ENCODE data around the gene IDUA. TPM values are rescaled to one million over a fixed set of nuclear protein-coding genes. Genes with fewer than 3 reads are reported as not detected.

IDUA gene
- total and polyA plus RNA-seq, 4 experiments from 2014 or later: 5.0 to 64.1 (median 38.7) TPM

DNA sequence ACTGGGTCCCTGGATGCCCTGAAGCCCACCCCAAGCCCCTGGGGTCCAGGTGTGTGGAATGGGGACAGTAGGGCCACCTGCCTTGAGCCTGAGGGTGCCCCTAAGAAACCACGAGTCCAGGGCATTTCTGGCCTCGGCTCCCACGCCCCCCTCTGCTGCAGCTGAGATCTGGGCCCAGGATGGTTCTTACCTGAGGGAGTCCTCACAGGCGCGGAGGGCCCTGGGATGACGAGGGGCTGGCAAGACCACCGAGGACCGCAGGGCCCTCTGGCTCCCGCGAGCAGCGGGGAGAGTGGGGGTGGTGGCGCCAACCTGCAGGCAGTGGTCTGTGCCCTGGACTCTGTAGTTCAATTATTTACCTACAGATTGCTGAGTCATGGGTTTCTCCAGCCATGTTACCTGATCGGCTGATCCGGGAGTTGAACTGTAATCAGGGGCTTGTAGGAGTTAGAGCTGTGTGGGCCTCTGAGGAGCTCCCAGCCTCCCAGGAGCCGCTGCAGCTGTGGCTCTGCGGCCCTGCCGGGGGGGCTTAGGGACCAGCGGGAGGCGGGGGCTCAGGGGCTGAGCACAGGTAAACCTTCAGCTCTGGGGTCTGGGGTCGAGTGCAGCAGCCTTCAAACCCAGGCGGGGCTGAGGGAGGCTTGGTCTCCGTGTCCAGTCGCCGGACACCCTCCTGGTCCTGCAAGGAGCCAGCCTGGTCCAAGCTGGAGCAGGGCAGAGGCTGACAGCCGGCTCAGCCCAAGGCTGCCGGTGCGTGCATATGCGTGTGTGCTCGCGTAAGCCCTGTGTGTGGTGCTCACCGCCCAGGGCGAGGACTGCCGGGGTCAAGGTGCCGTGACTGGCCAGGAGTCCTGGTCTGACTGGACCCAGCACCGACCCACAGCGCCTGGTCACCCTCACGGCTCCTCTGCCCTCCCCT, 6.5 kb downstream of the IDUA start, which contains the start of gene SLC26A1:
Gene SLC26A1 (minus strand): TSS at position 294 of the 919 bp plus-strand sequence. CDS start 1,701 bp downstream, outside the sequence.
- peaks cover 8% of the 10 kb centered on the region for H3K4me1 ChIP-seq (ENCODE audit: insufficient read depth, low read length)
- no peak within 1 kb of the TSS for H3K4me3 Mint-ChIP-seq
- ChIA-PET CTCF (ENCODE audit: partially characterized antibody) (no interaction called here), POLR2A (ENCODE audit: partially characterized antibody) (no interaction called here)
- H3K9me3 Mint-ChIP-seq: no peaks in the 10 kb centered on the region
- H3K27me3 ChIP-seq (ENCODE audit: insufficient read depth, low read length): no peaks in the 10 kb centered on the region
- H3K9me3 ChIP-seq (ENCODE audit: control insufficient read depth in 1 of 2, low read length in 2 of 2): no peaks in the 10 kb centered on the region
- H3K27ac Mint-ChIP-seq: no peak within 1 kb of the TSS
- intact Hi-C loops (cut with micrococcal nuclease): no loop called here
- no peak within 1 kb of the TSS for H3K4me3 ChIP-seq (ENCODE audit: low read length in 2 of 2)
- H3K27ac ChIP-seq (ENCODE audit: low read depth, low read length): no peak within 1 kb of the TSS
- no peak for DNase-seq
- H3K36me3 ChIP-seq (ENCODE audit: insufficient read depth, low read length): no peaks in the 10 kb centered on the region
- H3K27me3 Mint-ChIP-seq: peaks cover under 1 to 3% of the 10 kb centered on the region in 2 donors
- H3K36me3 Mint-ChIP-seq: no peaks in the 10 kb centered on the region
- peaks cover 0 to 7% (median 4%) of the 10 kb centered on the region in 4 donors for H3K4me1 Mint-ChIP-seq

DNA sequence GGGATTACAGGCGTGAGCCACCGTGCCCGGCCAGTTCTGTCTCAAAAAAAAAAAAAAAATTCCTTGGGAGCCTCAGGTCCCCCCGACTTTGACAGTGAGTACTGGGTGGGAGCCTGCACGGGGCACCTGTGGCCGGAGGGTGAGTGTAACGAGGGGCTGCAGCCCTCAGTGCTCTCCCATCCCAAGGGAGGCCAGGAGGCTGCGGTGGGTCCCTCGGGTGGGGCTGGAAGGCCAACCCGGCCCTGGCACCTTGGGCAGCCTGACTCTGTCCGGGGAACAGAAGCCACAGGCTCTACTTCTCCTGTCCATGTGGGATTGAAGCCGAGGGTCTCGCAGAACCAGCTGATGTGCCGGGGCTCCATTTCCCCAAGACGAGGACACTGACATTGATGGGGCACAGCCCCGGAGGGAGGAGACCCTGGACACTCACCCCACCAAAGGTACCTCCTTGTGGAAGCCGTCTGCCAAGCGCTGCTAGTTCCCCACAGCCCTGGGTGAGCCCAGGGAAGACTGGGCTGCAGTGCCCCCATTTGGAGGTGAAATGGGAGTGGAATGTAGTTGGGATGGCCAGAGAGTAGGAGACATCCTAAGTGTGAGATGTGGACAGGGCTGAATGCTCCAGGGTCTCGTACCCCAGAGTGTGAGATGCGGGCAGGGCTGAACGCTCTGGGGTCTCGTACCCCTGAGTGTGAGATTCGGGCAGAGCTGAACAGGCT, 8.6 kb downstream of the IDUA start:
- H3K4me3 ChIP-seq (ENCODE audit: low read length in 2 of 2): no peak overlapping the region
- peaks cover 0 to 13% (median 5%) of the 10 kb centered on the region in 4 donors for H3K4me1 Mint-ChIP-seq
- ChIA-PET POLR2A (ENCODE audit: partially characterized antibody) (no interaction called here), CTCF (ENCODE audit: partially characterized antibody) (no interaction called here)
- no peak overlapping the region for H3K27ac ChIP-seq (ENCODE audit: low read depth, low read length)
- H3K27me3 Mint-ChIP-seq: peaks cover 8 to 10% of the 10 kb centered on the region in 2 donors
- peaks cover 9% of the 10 kb centered on the region for H3K4me1 ChIP-seq (ENCODE audit: insufficient read depth, low read length)
- no peaks in the 10 kb centered on the region for H3K9me3 Mint-ChIP-seq
- no peak for DNase-seq
- no peaks in the 10 kb centered on the region for H3K36me3 ChIP-seq (ENCODE audit: insufficient read depth, low read length)
- intact Hi-C loops (cut with micrococcal nuclease): no loop called here
- H3K36me3 Mint-ChIP-seq: no peaks in the 10 kb centered on the region
- peak overlapping the region in 1 of 7 donors; percentile 25 for H3K27ac Mint-ChIP-seq
- H3K9me3 ChIP-seq (ENCODE audit: control insufficient read depth in 1 of 2, low read length in 2 of 2): no peaks in the 10 kb centered on the region
- H3K4me3 Mint-ChIP-seq: peak overlapping the region in 1 of 8 donors; percentile 46
- H3K27me3 ChIP-seq (ENCODE audit: insufficient read depth, low read length): no peaks in the 10 kb centered on the region

DNA sequence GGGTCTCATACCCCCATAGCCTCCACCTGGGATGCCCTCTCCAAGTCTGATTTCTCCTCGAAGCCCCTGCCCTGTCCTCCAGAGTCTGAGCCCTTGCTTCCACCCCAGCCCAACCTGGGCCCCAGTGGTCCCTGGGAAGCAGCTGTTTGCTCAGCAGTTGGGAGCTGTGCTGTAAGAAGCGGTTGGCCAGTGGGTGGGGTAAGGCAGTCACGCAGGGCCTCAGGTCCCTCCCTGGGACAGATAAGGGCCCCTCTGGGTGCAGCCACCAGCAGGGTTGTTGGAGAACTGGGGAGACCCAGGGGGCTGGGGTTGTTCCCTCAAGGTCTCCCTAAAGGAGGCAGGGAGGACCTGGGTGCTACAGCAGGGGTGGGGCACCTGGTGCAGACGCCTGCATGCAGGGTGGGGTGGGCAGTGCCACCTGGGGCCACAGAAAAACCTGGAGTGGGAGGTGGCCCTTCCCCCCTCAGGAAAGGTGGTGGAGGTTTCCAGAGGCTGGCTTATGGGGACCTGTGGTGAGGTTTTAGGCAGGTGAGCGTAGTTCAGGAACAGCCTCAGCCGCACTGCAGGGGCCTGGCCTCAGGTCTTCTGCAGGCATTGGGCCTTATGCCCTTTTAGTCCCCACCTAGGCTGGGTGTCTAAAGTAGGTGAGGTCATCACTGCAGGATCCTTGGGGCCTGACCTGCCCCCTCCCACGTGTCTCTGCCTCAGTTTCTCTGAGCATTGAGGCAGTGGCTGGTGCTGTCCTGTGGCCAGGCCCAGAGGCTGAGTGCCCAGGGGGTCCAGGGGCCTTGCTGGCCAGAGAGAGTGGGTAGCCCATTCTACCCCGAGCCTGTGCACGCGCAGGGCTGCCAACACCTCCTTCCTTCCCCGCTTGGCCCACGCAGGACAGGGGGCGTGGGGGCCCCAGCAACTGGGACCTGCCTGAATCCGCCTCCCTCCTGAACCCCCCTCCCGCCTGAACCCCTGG, 9.5 kb downstream of the IDUA start:
- ChIA-PET CTCF (ENCODE audit: partially characterized antibody) (no interaction called here), POLR2A (ENCODE audit: partially characterized antibody) (no interaction called here)
- peaks cover 0 to 13% (median 5%) of the 10 kb centered on the region in 4 donors for H3K4me1 Mint-ChIP-seq
- H3K4me3 ChIP-seq (ENCODE audit: low read length in 2 of 2): no peak overlapping the region
- H3K4me3 Mint-ChIP-seq: no peak overlapping the region
- peaks cover 9 to 12% of the 10 kb centered on the region in 2 donors for H3K27me3 Mint-ChIP-seq
- H3K27ac ChIP-seq (ENCODE audit: low read depth, low read length): no peak overlapping the region
- H3K4me1 ChIP-seq (ENCODE audit: insufficient read depth, low read length): peaks cover 9% of the 10 kb centered on the region
- peaks cover 2% of the 10 kb centered on the region for H3K27me3 ChIP-seq (ENCODE audit: insufficient read depth, low read length)
- intact Hi-C loops (cut with micrococcal nuclease): no loop called here
- no peaks in the 10 kb centered on the region for H3K36me3 ChIP-seq (ENCODE audit: insufficient read depth, low read length)
- no peaks in the 10 kb centered on the region for H3K9me3 ChIP-seq (ENCODE audit: control insufficient read depth in 1 of 2, low read length in 2 of 2)
- peak in 1 of 5 donors; percentile 33 for DNase-seq
- no peak overlapping the region for H3K27ac Mint-ChIP-seq
- H3K36me3 Mint-ChIP-seq: no peaks in the 10 kb centered on the region
- H3K9me3 Mint-ChIP-seq: no peaks in the 10 kb centered on the region

DNA sequence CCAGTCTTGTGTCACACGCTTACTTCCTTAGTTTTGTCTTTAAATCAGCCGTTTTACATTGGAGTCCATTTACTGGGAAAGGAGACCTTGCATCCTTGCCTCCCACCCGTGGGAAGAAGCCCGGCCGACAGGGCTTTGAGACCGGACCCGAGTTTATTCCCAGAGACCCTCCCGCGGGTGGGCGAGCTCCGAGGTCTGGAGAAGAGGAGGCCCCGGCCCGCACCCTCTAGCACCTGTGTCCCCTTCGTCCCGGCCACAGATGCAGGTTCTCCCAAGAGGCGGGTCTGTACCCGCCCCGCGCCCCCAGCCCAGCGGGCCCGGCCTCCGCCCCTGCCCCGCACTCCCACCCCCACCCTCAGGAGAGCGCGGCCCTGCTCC, 10.1 kb downstream of the IDUA start:
- Histone ChIP-seq H3K9me3 (ENCODE audit: control insufficient read depth in 1 of 2, low read length in 2 of 2) (no peaks in the 10 kb centered on the region), H3K4me1 (ENCODE audit: insufficient read depth, low read length) (peaks cover 9% of the 10 kb centered on the region), H3K4me3 (ENCODE audit: low read length in 2 of 2) (no peak overlapping the region), H3K36me3 (ENCODE audit: insufficient read depth, low read length) (no peaks in the 10 kb centered on the region), H3K27me3 (ENCODE audit: insufficient read depth, low read length) (peaks cover 6% of the 10 kb centered on the region), H3K27ac (ENCODE audit: low read depth, low read length) (no peak overlapping the region)
- H3K27me3 Mint-ChIP-seq: peaks cover 9 to 13% of the 10 kb centered on the region in 2 donors
- no peaks in the 10 kb centered on the region for H3K9me3 Mint-ChIP-seq
- DNase-seq: no peak
- no peak overlapping the region for H3K4me3 Mint-ChIP-seq
- POLR2A ChIA-PET (ENCODE audit: partially characterized antibody): no interaction called here
- H3K4me1 Mint-ChIP-seq: peaks cover 0 to 13% (median 5%) of the 10 kb centered on the region in 4 donors
- no peak overlapping the region for H3K27ac Mint-ChIP-seq
- CTCF ChIA-PET (ENCODE audit: partially characterized antibody): no interaction called here
- intact Hi-C loops (cut with micrococcal nuclease): no loop called here
- no peaks in the 10 kb centered on the region for H3K36me3 Mint-ChIP-seq

DNA sequence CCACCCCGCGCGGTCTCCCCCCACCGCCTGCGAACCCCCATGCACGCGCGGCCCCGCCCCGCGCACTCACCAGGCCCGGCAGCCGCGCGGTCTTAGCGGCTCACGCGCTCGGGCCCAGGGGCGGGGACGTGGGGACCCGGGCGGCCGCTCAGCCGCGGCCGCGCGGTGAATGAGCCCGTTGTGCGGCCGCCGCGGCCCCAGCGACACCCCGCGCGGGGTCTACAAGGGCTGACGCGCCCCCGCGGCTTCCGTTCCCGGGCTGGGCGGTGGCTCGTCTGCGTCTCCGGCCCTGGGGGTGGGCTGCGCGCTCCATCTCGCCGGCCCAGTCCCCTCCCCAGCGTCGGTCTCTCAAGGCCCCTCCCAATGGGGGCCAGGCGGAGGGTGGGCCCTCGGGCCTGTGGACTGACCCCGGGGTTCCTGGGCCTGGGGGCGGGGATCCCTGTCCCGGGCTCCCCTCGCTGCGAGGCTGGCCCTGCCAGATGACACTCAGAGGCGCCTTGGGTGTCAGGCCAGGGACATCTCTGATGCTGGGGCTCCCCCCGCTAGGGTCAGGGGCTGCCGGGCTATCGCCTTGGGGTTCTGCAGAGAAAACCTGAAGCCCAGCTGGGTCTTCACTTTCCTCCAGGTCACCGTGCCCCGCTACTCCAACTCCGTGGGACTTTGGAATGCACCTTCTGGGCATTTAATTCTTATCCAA, 10.7 kb downstream of the IDUA start:
- H3K9me3 Mint-ChIP-seq: peaks cover 0 to 1% (median 0%) of the 10 kb centered on the region in 8 donors
- Histone ChIP-seq H3K4me1 (ENCODE audit: insufficient read depth, low read length) (peaks cover 9% of the 10 kb centered on the region), H3K9me3 (ENCODE audit: control insufficient read depth in 1 of 2, low read length in 2 of 2) (no peaks in the 10 kb centered on the region), H3K36me3 (ENCODE audit: insufficient read depth, low read length) (no peaks in the 10 kb centered on the region), H3K4me3 (ENCODE audit: low read length in 2 of 2) (no peak overlapping the region), H3K27me3 (ENCODE audit: insufficient read depth, low read length) (peaks cover 6% of the 10 kb centered on the region), H3K27ac (ENCODE audit: low read depth, low read length) (no peak overlapping the region)
- H3K4me1 Mint-ChIP-seq: peaks cover 0 to 13% (median 6%) of the 10 kb centered on the region in 4 donors
- peaks cover 9 to 14% of the 10 kb centered on the region in 2 donors for H3K27me3 Mint-ChIP-seq
- peak in 1 of 5 donors; percentile 29 for DNase-seq
- peak overlapping the region in 4 of 8 donors; percentile 17 to 63 (median 52) for H3K4me3 Mint-ChIP-seq
- ChIA-PET CTCF (ENCODE audit: partially characterized antibody) (no interaction called here), POLR2A (ENCODE audit: partially characterized antibody) (interaction anchor here (1.5 kb wide), 1 partner anchor 12 kb away, joined by 7 read pairs; no protein-coding TSS in a partner anchor)
- no peaks in the 10 kb centered on the region for H3K36me3 Mint-ChIP-seq
- intact Hi-C loops (cut with micrococcal nuclease): no loop called here
- H3K27ac Mint-ChIP-seq: no peak overlapping the region

DNA sequence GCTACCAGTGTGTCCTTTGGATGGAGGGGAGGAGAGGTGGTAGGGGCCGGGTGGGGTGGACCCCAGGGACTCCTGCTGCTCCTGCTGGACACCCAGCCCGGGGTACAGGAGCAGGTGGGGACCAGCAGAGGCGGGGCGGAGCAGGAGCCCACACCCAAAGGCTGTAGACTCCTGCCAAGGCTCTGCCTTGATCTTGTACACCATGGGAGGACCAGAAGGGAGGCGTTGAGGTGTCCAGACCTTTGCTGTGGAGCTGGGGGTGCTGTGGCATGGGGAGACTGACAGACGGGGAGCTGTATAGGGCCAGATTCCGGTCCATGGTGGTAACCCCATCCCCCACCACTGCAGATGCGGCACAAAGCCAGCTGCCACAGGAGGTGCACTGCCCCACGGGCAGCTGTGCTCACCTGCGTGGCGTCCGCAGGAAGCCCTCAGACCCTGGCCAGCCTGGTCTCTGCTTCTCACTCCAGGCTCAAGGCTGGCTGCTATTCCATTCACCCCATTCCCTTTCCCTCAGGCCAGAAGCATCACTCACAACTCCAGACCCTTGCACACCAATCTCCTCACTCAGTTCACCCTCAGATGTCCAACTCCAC, 11.3 kb downstream of the IDUA start:
- H3K36me3 ChIP-seq (ENCODE audit: insufficient read depth, low read length): no peaks in the 10 kb centered on the region
- CTCF ChIA-PET (ENCODE audit: partially characterized antibody): interaction anchor here (1.1 kb wide), 1 partner anchor 256 kb away, joined by 6 read pairs; no protein-coding TSS in a partner anchor
- Mint-ChIP-seq H3K4me3 (peak overlapping the region in 6 of 8 donors; percentile 5 to 60 (median 35)), H3K36me3 (no peaks in the 10 kb centered on the region), H3K4me1 (peaks cover 0 to 13% (median 6%) of the 10 kb centered on the region in 4 donors), H3K27me3 (peaks cover 9 to 14% of the 10 kb centered on the region in 2 donors), H3K27ac (no peak overlapping the region), H3K9me3 (peaks cover 0 to 1% (median 0%) of the 10 kb centered on the region in 8 donors)
- no peak overlapping the region for H3K4me3 ChIP-seq (ENCODE audit: low read length in 2 of 2)
- no peaks in the 10 kb centered on the region for H3K9me3 ChIP-seq (ENCODE audit: control insufficient read depth in 1 of 2, low read length in 2 of 2)
- no peak overlapping the region for H3K27ac ChIP-seq (ENCODE audit: low read depth, low read length)
- POLR2A ChIA-PET (ENCODE audit: partially characterized antibody): interaction anchor here (1.5 kb wide), 1 partner anchor 11 kb away, joined by 7 read pairs; no protein-coding TSS in a partner anchor
- H3K27me3 ChIP-seq (ENCODE audit: insufficient read depth, low read length): peaks cover 6% of the 10 kb centered on the region
- H3K4me1 ChIP-seq (ENCODE audit: insufficient read depth, low read length): peaks cover 9% of the 10 kb centered on the region
- intact Hi-C loops (cut with micrococcal nuclease): no loop called here
- peak in 1 of 5 donors; percentile 36 for DNase-seq
